HepG2 (cell line): Measurements from ENCODE around the gene TRAF4. TPM values are rescaled to one million over a fixed set of nuclear protein-coding genes. Genes with fewer than 3 reads are reported as not detected.

Experiments used
- DZIP1 ChIP-seq: sonication (generic); formaldehyde crosslinking; IDR thresholded peaks from 2 replicates; pipeline ENCODE4 v1.5.0; 2020; ENCODE audit warnings: mild to moderate bottlenecking, missing genetic modification reagents
- GABPA ChIP-seq, 2 experiments: IDR thresholded peaks; 2 replicates each; pipeline ENCODE4 v1.6.1; 2011 to 2016; ENCODE audit warnings: low read depth in 2 of 2, low read length in 1 of 2, missing biosample characterization in 1 of 2, missing genetic modification characterization in 1 of 2
- HNRNPL ChIP-seq: fragments of 200-400 bp; formaldehyde crosslinking; IDR thresholded peaks from 2 replicates; pipeline ENCODE4 v1.6.1; 2017; ENCODE audit warnings: mild to moderate bottlenecking, low read depth, low read length
- NR2F2 ChIP-seq: IDR thresholded peaks from 2 replicates; pipeline ENCODE4 v1.6.1; 2012; ENCODE audit warnings: low read depth, inconsistent platforms, borderline replicate concordance
- RBM22 ChIP-seq: fragments of 200-400 bp; formaldehyde crosslinking; optimal IDR thresholded peaks from 2 replicates; pipeline ENCODE3; 2017; ENCODE audit warnings: mild to moderate bottlenecking, low read length, moderate library complexity
- SIN3A ChIP-seq: IDR thresholded peaks from 2 replicates; pipeline ENCODE4 v1.6.1; 2011; ENCODE audit warnings: low read depth, mild to moderate bottlenecking, control low read depth, low read length, borderline replicate concordance
- SOX6 ChIP-seq, 2 experiments: fragments of 450-650 bp in 1 of 2; sonication (generic) in 1 of 2; formaldehyde crosslinking in 1 of 2; IDR thresholded peaks; 2 replicates each; pipeline versions ENCODE4 v1.4.0 to v1.6.1; 2017 to 2020; ENCODE audit warnings: antibody characterized with exemption in 1 of 2, mild to moderate bottlenecking in 1 of 2, missing genetic modification reagents in 1 of 2
- YEATS4 ChIP-seq: sonication (generic); formaldehyde crosslinking; IDR thresholded peaks from 2 replicates; pipeline ENCODE4 v1.4.0; 2020; ENCODE audit warnings: missing genetic modification reagents, borderline replicate concordance
- ZNF407 ChIP-seq: sonication (generic); formaldehyde crosslinking; IDR thresholded peaks from one replicate; pipeline ENCODE4 v1.5.1; 2020; ENCODE audit warnings: mild to moderate bottlenecking, missing genetic modification reagents; ENCODE audit errors: not compliant biosample characterization
- ZNF510 ChIP-seq: sonication (generic); formaldehyde crosslinking; IDR thresholded peaks from 2 replicates; pipeline ENCODE4 v1.4.0; 2020; ENCODE audit warnings: low read depth, mild to moderate bottlenecking, missing genetic modification reagents
- ZNF615 ChIP-seq: sonication (generic); formaldehyde crosslinking; IDR thresholded peaks from 2 replicates; pipeline ENCODE4 v1.5.0; 2020; ENCODE audit warnings: mild to moderate bottlenecking, missing genetic modification reagents, borderline replicate concordance
- ZNF841 ChIP-seq: sonication (generic); formaldehyde crosslinking; IDR thresholded peaks from 2 replicates; pipeline ENCODE4 v1.8.1; 2023; ENCODE audit warnings: missing genetic modification reagents, borderline replicate concordance
- polyA plus RNA-seq, 8 experiments: library from polyadenylated mRNA; depleted of rRNA in 3 of 8; stranded (reverse) in 7 of 8; unstranded in 1 of 8; fragments of >200 nt; fragmentation: Illumina TruSeq in 4 of 8; extraction: Trizol in 4 of 8; gene quantifications; 2 replicates each; pipeline versions ENCODE4 v1.2.1 to v1.2.3, GENCODE V29; 2011 to 2016; ENCODE audit warnings: low read depth in 4 of 8, missing spikeins in 1 of 8, mixed read lengths in 1 of 8; ENCODE audit not compliant: insufficient read depth in 1 of 8
- total RNA-seq, 5 experiments: library from RNA; depleted of rRNA; stranded (reverse); fragments of >200 nt; fragmentation: Illumina TruSeq; extraction: Trizol; gene quantifications; 2 replicates each; pipeline ENCODE4 v1.2.3, GENCODE V29; 2016; ENCODE audit warnings: low read depth in 1 of 5
- TF ChIP-seq, protein P1 (sequence below): sonication (generic); formaldehyde crosslinking; IDR thresholded peaks from 2 replicates; pipeline ENCODE4 v1.5.0; 2020; ENCODE audit warnings: mild to moderate bottlenecking, missing genetic modification reagents, borderline replicate concordance

TRAF4 gene
- total and polyA plus RNA-seq, 2 of the 13 experiments (the other 11 are each of a cell fraction or from before 2014, with no cell fraction given): 86.0 to 89.9 TPM

GRCh38 chr17:28724500-28725165, 19.2 kb upstream of the TRAF4 start (continued):
- TF ChIP-seq DZIP1 (CRISPR knock-in tag) (no peak), RBM22 (peak; percentile 56), ZNF510 (CRISPR knock-in tag) (no peak), ZNF841 (CRISPR knock-in tag) (peak; percentile 45; the same call in 1 of the 2 replicates), SIN3A (0 out of 2 replicates have a peak, but pooled peaks have one; percentile 11), GABPA (IDR thresholded peaks at IDR 0.05; ENCODE audit: low read depth, low read length) (no peak), GABPA (CRISPR knock-in tag; IDR thresholded peaks at IDR 0.05; ENCODE audit: low read depth) (no peak), YEATS4 (CRISPR knock-in tag) (no peak), ZNF407 (CRISPR knock-in tag) (no peak), ZNF615 (0 out of 2 replicates have a peak, but pooled peaks have one; percentile 12), NR2F2 (peak; percentile 12; the same call in 1 of the 2 replicates), SOX6 (IDR thresholded peaks at IDR 0.05) (no peak), SOX6 (CRISPR knock-in tag; IDR thresholded peaks at IDR 0.05) (no peak), HNRNPL (no peak)
- TF ChIP-seq, protein P1, sequence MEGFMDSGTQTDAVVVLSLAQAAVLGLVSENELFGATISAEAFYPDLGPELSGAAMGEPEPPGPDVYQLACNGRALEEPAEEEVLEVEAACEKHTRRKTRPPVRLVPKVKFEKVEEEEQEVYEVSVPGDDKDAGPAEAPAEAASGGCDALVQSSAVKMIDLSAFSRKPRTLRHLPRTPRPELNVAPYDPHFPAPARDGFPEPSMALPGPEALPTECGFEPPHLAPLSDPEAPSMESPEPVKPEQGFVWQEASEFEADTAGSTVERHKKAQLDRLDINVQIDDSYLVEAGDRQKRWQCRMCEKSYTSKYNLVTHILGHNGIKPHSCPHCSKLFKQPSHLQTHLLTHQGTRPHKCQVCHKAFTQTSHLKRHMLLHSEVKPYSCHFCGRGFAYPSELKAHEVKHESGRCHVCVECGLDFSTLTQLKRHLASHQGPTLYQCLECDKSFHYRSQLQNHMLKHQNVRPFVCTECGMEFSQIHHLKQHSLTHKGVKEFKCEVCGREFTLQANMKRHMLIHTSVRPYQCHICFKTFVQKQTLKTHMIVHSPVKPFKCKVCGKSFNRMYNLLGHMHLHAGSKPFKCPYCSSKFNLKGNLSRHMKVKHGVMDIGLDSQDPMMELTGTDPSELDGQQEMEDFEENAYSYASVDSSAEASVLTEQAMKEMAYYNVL (CRISPR knock-in tag): no peak
